Measurements from ENCODE around the gene TNNI2. TPM values are rescaled to one million over a fixed set of nuclear protein-coding genes. Genes with fewer than 3 reads are reported as not detected.

Gene TNNI2
- not detected in 2 replicates for total RNA-seq
- not detected in 2 replicates for polyA plus RNA-seq
- polyA plus RNA-seq (2011; cell fraction: cytosol; rRNA removed) = not detected in 2 replicates
- not detected in 2 replicates for polyA plus RNA-seq (2011; cell fraction: nucleus; rRNA removed)
- not detected in 2 replicates for polyA plus RNA-seq (2012)
- not detected in 2 replicates for polyA minus RNA-seq
- polyA minus RNA-seq (2011; cell fraction: cytosol; rRNA and poly(A)+ RNA removed) = not detected
- not detected in 2 replicates for polyA minus RNA-seq (2011; cell fraction: nucleus; rRNA and poly(A)+ RNA removed)
- Bru-seq, nascent RNA = not detected
- not detected for BruChase-seq, experiment 1, labeled RNA remaining after a 6-hour chase
- not detected for BruChase-seq, experiment 2, labeled RNA remaining after a 2-hour chase
- long read RNA-seq = 0 reads

DNA sequence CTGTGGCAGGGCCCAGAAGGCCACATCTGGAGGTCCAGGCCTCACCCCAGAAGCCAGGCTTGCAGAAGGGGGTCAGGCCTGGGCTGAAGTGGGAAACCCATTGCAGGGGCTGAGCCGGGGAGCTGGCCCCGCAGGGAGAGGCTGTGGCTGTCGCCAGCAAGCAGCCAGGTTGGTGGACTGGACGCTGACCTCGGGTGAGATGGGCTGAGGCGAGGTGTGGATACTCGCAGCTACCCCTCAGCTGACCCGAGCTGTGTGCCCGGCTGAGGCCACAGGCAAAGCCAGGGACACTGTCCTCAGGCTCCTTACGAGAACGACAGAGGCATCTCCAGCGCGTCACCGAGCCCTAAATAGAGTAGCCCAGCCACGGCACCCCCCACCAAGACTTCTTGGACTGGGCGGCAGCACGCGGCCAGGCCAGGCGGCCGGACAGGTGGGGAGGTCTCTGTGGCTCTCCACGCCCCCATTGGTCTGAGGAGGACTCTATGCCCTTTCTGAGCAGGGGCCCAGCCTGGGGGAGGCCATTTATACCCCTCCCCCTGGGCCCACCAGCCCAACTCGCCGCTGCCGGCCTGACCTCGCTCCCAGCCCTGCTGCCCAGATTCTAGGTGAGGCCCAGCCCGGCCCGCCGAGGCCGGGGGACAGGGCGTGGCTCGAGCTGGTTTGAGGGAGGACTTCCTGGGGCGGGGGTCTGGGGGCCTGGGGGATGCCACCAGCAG lies at the start of gene TNNI2:
Gene TNNI2, plus strand, starts transcription at position 556 of the 719 bp plus-strand sequence. CDS start 716 bp downstream, outside the sequence.
- no peak within 1 kb of the TSS for H3K4me3 ChIP-seq (replicated peaks in 1 of 3; ENCODE audit: insufficient read depth in 1 of 3, low read depth in 1 of 3, low read length in 3 of 3)
- intact Hi-C loops (cut with micrococcal nuclease) (no loop called here), dilution Hi-C loops (cut with MboI; ENCODE audit: extremely low pct_ligation_motif_present, low sequenced_read_pairs) (no loop called here)
- no peaks in the 10 kb centered on the region for H3K36me3 ChIP-seq (ENCODE audit: control insufficient read depth in 2 of 2, extremely low read depth in 1 of 2, insufficient read depth in 2 of 2, low read length in 2 of 2)
- no peak within 1 kb of the TSS for H2AFZ ChIP-seq (ENCODE audit: low read depth, low read length)
- H3K79me2 ChIP-seq (ENCODE audit: control insufficient read depth, insufficient read depth, low read length) = no peaks in the 10 kb centered on the region
- no peak for DNase-seq (ENCODE audit: low read depth, low spot score)
- TF ChIP-seq, protein P1, sequence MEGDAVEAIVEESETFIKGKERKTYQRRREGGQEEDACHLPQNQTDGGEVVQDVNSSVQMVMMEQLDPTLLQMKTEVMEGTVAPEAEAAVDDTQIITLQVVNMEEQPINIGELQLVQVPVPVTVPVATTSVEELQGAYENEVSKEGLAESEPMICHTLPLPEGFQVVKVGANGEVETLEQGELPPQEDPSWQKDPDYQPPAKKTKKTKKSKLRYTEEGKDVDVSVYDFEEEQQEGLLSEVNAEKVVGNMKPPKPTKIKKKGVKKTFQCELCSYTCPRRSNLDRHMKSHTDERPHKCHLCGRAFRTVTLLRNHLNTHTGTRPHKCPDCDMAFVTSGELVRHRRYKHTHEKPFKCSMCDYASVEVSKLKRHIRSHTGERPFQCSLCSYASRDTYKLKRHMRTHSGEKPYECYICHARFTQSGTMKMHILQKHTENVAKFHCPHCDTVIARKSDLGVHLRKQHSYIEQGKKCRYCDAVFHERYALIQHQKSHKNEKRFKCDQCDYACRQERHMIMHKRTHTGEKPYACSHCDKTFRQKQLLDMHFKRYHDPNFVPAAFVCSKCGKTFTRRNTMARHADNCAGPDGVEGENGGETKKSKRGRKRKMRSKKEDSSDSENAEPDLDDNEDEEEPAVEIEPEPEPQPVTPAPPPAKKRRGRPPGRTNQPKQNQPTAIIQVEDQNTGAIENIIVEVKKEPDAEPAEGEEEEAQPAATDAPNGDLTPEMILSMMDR (IDR thresholded peaks at IDR 0.05; ENCODE audit: extremely low read depth in 1 of 2, insufficient read depth in 1 of 2, low read depth in 1 of 2, low read length in 2 of 2) = no peak
- TF ChIP-seq JUN (IDR thresholded peaks at IDR 0.05; ENCODE audit: borderline replicate concordance, insufficient read depth, insufficient read length, low read depth) (no peak), EZH2 (IDR thresholded peaks at IDR 0.05; ENCODE audit: borderline replicate concordance, low read depth, low read length, severe bottlenecking) (no peak), FOS (IDR thresholded peaks at IDR 0.05; ENCODE audit: borderline replicate concordance, insufficient read depth, low read length) (no peak), POLR2A (IDR thresholded peaks at IDR 0.05; ENCODE audit: low read depth, low read length) (no peak), POLR2AphosphoS5 (IDR thresholded peaks at IDR 0.05; ENCODE audit: insufficient read depth, low read depth, low read length) (no peak)
- TF ChIP-seq, protein P2, sequence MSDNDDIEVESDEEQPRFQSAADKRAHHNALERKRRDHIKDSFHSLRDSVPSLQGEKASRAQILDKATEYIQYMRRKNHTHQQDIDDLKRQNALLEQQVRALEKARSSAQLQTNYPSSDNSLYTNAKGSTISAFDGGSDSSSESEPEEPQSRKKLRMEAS (IDR thresholded peaks at IDR 0.05; ENCODE audit: insufficient read depth, insufficient read length) = no peak
- no peak within 1 kb of the TSS for H3K27ac ChIP-seq (ENCODE audit: insufficient read depth, low read depth, low read length)
- H3K27me3 ChIP-seq (ENCODE audit: control insufficient read depth in 2 of 2, insufficient read depth in 2 of 2, low read length in 2 of 2) = no peaks in the 10 kb centered on the region
- H3K9ac ChIP-seq (replicated peaks; ENCODE audit: extremely low read depth, insufficient read depth, low read length) = no peak within 1 kb of the TSS
- H4K20me1 ChIP-seq (replicated peaks; ENCODE audit: control insufficient read depth, extremely low read depth, insufficient read depth, low read length) = no peaks in the 10 kb centered on the region
- ChIA-PET CTCF (interaction anchor here (1.0 to 1.9 kb wide), 5 partner anchors 44 to 313 kb away, joined by 4 to 20 read pairs (median 7); no protein-coding TSS in a partner anchor), POLR2A (no interaction called here)
- no peaks in the 10 kb centered on the region for H3K9me1 ChIP-seq (replicated peaks; ENCODE audit: control insufficient read depth, extremely low read depth, insufficient read depth, low read length)
- H3K4me2 ChIP-seq (ENCODE audit: insufficient read depth, low read length) = no peak within 1 kb of the TSS
- no peak for FAIRE-seq
- H3K4me1 ChIP-seq (ENCODE audit: control insufficient read depth, extremely low read depth, insufficient read depth, low read length) = no peaks in the 10 kb centered on the region
- no TSS peak for BruUV-seq (replicated peaks)
- H3K9me3 ChIP-seq (replicated peaks; ENCODE audit: control insufficient read depth, insufficient read depth, low read length) = no peaks in the 10 kb centered on the region
